ENCODE measurements around the gene ARHGEF3. TPM values are rescaled to one million over a fixed set of nuclear protein-coding genes. Genes with fewer than 3 reads are reported as not detected.
"Not testable (repeated sequence)": the region's sequence is repeated elsewhere in the genome, so short reads cannot be mapped to it uniquely, and the experiment has no call there.

The ARHGEF3 gene
- total and polyA plus RNA-seq, 7 experiments from 2014 or later = 78.8 to 99.7 (median 87.0) TPM

DNA sequence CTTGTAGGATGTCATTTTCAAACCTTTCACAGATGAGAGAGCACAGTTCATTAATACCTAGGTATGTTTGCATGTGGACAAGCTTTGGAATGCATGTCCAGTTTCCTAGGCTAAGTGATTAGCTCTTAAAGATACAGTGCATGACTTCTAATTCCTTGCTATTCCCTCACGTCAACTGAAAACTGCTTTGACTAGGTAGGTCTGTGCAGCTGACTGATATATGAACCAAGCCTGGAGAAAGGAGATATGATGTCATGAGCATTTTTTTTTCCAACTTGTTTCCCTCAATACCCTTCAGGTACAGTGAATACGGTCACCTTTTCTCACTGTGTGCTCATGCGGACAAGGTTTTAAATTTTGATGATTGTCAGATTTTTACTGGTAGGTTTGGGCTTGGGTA lies 77.1 kb downstream of the ARHGEF3 start:
- Mint-ChIP-seq H3K9me3 (peaks cover 0 to 5% (median 0%) of the 10 kb centered on the region in 11 donors), H3K4me1 (peaks cover 16 to 75% (median 56%) of the 10 kb centered on the region in 7 donors), H3K4me3 (peak overlapping the region in 8 of 10 donors; percentile 42 to 85 (median 60)), H3K27ac (peak overlapping the region in 7 of 9 donors; percentile 82 to 98 (median 90)), H3K36me3 (peaks cover 24 to 72% (median 64%) of the 10 kb centered on the region in 5 donors), H3K27me3 (no peaks in the 10 kb centered on the region)
- Histone ChIP-seq H3K27me3 (ENCODE audit: control insufficient read depth in 2 of 2, insufficient read depth in 2 of 2, low read length in 2 of 2) (no peaks in the 10 kb centered on the region), H3K36me3 (ENCODE audit: control insufficient read depth in 2 of 3, insufficient read depth in 3 of 3, low read length in 3 of 3) (peaks cover 17 to 45% (median 27%) of the 10 kb centered on the region in 3 experiments), H3K27ac (ENCODE audit: low read depth, low read length) (no peak overlapping the region), H3K4me1 (ENCODE audit: control insufficient read depth in 2 of 2, insufficient read depth in 2 of 2, low read length in 2 of 2) (peaks cover 20 to 31% of the 10 kb centered on the region in 2 donors), H3K9me3 (ENCODE audit: control insufficient read depth in 2 of 3, low read length in 3 of 3) (no peaks in the 10 kb centered on the region), H3K4me3 (ENCODE audit: low read length) (no peak overlapping the region)
- intact Hi-C loops (cut with micrococcal nuclease) = loop anchor here (1.0 to 5.0 kb wide), 9 partner anchors 11 to 193 kb away; partner anchors contain the start of gene TASOR (in 1 of the 2)
- CTCF ChIA-PET = interaction anchor here (1.0 to 2.7 kb wide), 2 partner anchors 11 to 75 kb away, joined by 3 to 8 read pairs; no protein-coding TSS in a partner anchor
- ATAC-seq = no peak
- no peak for DNase-seq
- POLR2A ChIA-PET = interaction anchor here (0.9 to 2.7 kb wide), 6 partner anchors 27 to 76 kb away, joined by 3 to 14 read pairs (median 4); partner anchors contain the start of genes ARHGEF3 and TASOR

DNA sequence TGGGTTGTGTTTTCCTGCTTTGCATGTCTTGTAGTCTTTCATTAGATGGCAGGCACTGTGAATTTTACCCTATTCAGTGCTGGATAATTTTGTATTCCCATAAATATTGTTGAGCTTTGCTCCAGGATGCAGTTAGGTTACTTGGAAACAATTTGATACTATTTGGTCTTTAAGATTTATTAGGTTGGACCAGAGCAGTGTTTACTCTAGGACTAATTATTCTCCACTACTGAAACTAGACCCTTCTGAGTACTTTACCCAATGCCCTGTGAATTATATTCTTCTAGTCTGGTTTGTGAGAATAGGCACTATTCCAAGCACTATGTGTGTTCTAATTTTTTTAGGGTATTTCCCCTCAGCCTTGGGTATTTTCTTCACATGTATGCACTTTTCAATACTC lies 80.9 kb downstream of the ARHGEF3 start:
- H3K4me1 Mint-ChIP-seq = peaks cover 22 to 62% (median 50%) of the 10 kb centered on the region in 7 donors
- H3K4me1 ChIP-seq (ENCODE audit: control insufficient read depth in 2 of 2, insufficient read depth in 2 of 2, low read length in 2 of 2) = peaks cover 7 to 20% of the 10 kb centered on the region in 2 donors
- H3K4me3 ChIP-seq (ENCODE audit: low read length) = no peak overlapping the region
- H3K27ac Mint-ChIP-seq = peak overlapping the region in 6 of 9 donors; percentile 39 to 89 (median 64)
- no peaks in the 10 kb centered on the region for H3K27me3 ChIP-seq (ENCODE audit: control insufficient read depth in 2 of 2, insufficient read depth in 2 of 2, low read length in 2 of 2)
- ChIA-PET CTCF (interaction anchor here (1.2 kb wide), 1 partner anchor 79 kb away, joined by 3 read pairs; no protein-coding TSS in a partner anchor), POLR2A (interaction anchor here (1.0 kb wide), 2 partner anchors 9 to 78 kb away, joined by 4 to 6 read pairs; no protein-coding TSS in a partner anchor)
- DNase-seq (no peak), ATAC-seq (no peak)
- H3K27me3 Mint-ChIP-seq = no peaks in the 10 kb centered on the region
- intact Hi-C loops (cut with micrococcal nuclease) = loop anchor here in 1 of 2 donors (5.0 kb wide), 1 partner anchor 36 kb away; no protein-coding TSS in a partner anchor
- peaks cover 14 to 53% (median 33%) of the 10 kb centered on the region in 5 donors for H3K36me3 Mint-ChIP-seq
- H3K27ac ChIP-seq (ENCODE audit: low read depth, low read length) = no peak overlapping the region
- H3K4me3 Mint-ChIP-seq = peak overlapping the region in 2 of 10 donors; percentile 17 to 39
- H3K9me3 Mint-ChIP-seq = peaks cover 0 to 12% (median 4%) of the 10 kb centered on the region in 11 donors
- no peaks in the 10 kb centered on the region for H3K9me3 ChIP-seq (ENCODE audit: control insufficient read depth in 2 of 3, low read length in 3 of 3)
- peaks cover 0 to 11% (median 5%) of the 10 kb centered on the region in 3 experiments for H3K36me3 ChIP-seq (ENCODE audit: control insufficient read depth in 2 of 3, insufficient read depth in 3 of 3, low read length in 3 of 3)

DNA sequence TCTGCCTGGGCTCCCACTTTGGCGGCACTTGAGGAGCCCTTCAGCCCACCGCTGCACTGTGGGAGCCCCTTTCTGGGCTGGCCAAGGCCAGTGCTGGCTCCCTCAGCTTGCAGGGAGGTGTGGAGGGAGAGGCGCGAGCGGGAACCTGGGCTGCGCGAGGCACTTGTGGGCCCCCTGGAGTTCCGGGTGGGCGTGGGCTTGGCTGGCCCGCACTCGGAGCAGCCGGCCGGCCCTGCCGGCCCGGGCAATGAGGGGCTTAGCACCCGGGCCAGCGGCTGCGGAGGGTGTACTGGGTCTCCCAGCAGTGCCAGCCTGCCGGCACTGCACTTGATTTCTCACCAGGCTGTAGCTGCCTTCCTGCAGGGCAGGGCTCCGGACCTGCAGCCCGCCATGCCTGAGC lies 82.9 kb downstream of the ARHGEF3 start:
- H3K4me1 Mint-ChIP-seq = peaks cover 17 to 46% (median 37%) of the 10 kb centered on the region in 7 donors
- H3K27me3 ChIP-seq (ENCODE audit: control insufficient read depth in 2 of 2, insufficient read depth in 2 of 2, low read length in 2 of 2); H3K4me3 ChIP-seq (ENCODE audit: low read length); H3K36me3 ChIP-seq (ENCODE audit: control insufficient read depth in 2 of 3, insufficient read depth in 3 of 3, low read length in 3 of 3); DNase-seq; H3K27me3 Mint-ChIP-seq; POLR2A ChIA-PET; H3K27ac ChIP-seq (ENCODE audit: low read depth, low read length); intact Hi-C loops (cut with micrococcal nuclease); H3K9me3 ChIP-seq (ENCODE audit: control insufficient read depth in 2 of 3, low read length in 3 of 3); ATAC-seq; H3K4me1 ChIP-seq (ENCODE audit: control insufficient read depth in 2 of 2, insufficient read depth in 2 of 2, low read length in 2 of 2): not testable (repeated sequence)
- H3K36me3 Mint-ChIP-seq = peaks cover 11 to 46% (median 19%) of the 10 kb centered on the region in 5 donors
- H3K4me3 Mint-ChIP-seq = peak overlapping the region in 1 of 10 donors; percentile 32
- H3K27ac Mint-ChIP-seq = peak overlapping the region in 2 of 9 donors; percentile 38 to 43
- H3K9me3 Mint-ChIP-seq = peaks cover 0 to 19% (median 7%) of the 10 kb centered on the region in 11 donors
- CTCF ChIA-PET = interaction anchor here (0.9 kb wide), 1 partner anchor 81 kb away, joined by 3 read pairs; no protein-coding TSS in a partner anchor

DNA sequence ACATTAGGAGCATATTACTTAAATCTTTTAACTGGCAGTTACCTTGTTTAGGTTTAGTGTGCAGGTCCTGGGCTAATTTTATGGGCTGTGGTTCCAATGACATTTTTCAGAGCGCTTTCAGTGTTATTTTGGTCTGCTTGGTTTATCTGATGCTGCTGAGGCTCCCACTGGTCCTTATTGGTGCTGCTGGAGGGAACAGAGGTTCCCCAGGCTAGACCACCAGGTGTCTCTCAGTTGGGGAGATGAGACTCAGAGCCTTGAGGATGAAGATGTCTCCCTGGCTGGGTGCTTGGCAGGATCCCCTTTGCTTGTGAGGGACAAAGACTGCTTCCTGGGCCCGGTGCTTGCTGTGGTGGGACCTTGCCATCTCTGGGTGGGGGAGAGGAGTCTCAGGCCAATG lies 90.4 kb downstream of the ARHGEF3 start:
- Histone ChIP-seq H3K27me3 (ENCODE audit: control insufficient read depth in 2 of 2, insufficient read depth in 2 of 2, low read length in 2 of 2) (no peaks in the 10 kb centered on the region), H3K9me3 (ENCODE audit: control insufficient read depth in 2 of 3, low read length in 3 of 3) (no peaks in the 10 kb centered on the region), H3K36me3 (ENCODE audit: control insufficient read depth in 2 of 3, insufficient read depth in 3 of 3, low read length in 3 of 3) (no peaks in the 10 kb centered on the region), H3K4me1 (ENCODE audit: control insufficient read depth in 2 of 2, insufficient read depth in 2 of 2, low read length in 2 of 2) (no peaks in the 10 kb centered on the region), H3K27ac (ENCODE audit: low read depth, low read length) (no peak overlapping the region), H3K4me3 (ENCODE audit: low read length) (no peak overlapping the region)
- peaks cover 0 to 8% (median 0%) of the 10 kb centered on the region in 5 donors for H3K36me3 Mint-ChIP-seq
- peak overlapping the region in 4 of 9 donors; percentile 22 to 69 (median 40) for H3K27ac Mint-ChIP-seq
- DNase-seq (no peak), ATAC-seq (no peak)
- H3K27me3 Mint-ChIP-seq = no peaks in the 10 kb centered on the region
- CTCF ChIA-PET = interaction anchor here (0.8 to 0.9 kb wide), 2 partner anchors 88 to 1527 kb away, joined by 3 read pairs; no protein-coding TSS in a partner anchor
- peaks cover 0 to 9% (median 0%) of the 10 kb centered on the region in 7 donors for H3K4me1 Mint-ChIP-seq
- peaks cover 0 to 11% (median 4%) of the 10 kb centered on the region in 11 donors for H3K9me3 Mint-ChIP-seq
- no peak overlapping the region for H3K4me3 Mint-ChIP-seq
- POLR2A ChIA-PET = no interaction called here
- intact Hi-C loops (cut with micrococcal nuclease) = loop anchor here in 1 of 2 donors (5.0 kb wide), 1 partner anchor 41 kb away; no protein-coding TSS in a partner anchor

DNA sequence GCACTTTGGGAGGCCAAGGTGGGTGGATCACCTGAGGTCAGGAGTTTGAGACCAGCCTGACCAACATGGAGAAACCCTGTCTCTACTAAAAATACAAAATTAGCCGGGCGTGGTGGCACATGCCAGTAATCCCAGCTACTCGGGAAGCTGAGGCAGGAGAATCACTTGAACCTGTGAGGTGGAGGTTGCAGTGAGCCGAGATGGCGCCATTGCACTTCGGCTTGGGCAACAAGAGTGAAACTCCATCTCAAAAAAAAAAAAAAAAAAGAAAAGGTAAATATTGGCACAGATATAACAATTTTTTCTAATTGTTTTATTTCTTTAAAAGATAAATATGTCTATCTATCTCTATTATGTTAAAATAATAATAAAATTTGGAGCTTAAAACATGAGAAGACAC lies 94.3 kb downstream of the ARHGEF3 start:
- peaks cover 15 to 32% (median 16%) of the 10 kb centered on the region in 7 donors for H3K4me1 Mint-ChIP-seq
- not testable (repeated sequence) for H3K4me3 ChIP-seq (ENCODE audit: low read length); H3K27ac Mint-ChIP-seq; H3K27ac ChIP-seq (ENCODE audit: low read depth, low read length); ATAC-seq; H3K9me3 ChIP-seq (ENCODE audit: control insufficient read depth in 2 of 3, low read length in 3 of 3); H3K9me3 Mint-ChIP-seq; DNase-seq; H3K27me3 ChIP-seq (ENCODE audit: control insufficient read depth in 2 of 2, insufficient read depth in 2 of 2, low read length in 2 of 2); H3K4me3 Mint-ChIP-seq; H3K36me3 Mint-ChIP-seq; H3K27me3 Mint-ChIP-seq; H3K36me3 ChIP-seq (ENCODE audit: control insufficient read depth in 2 of 3, insufficient read depth in 3 of 3, low read length in 3 of 3)
- ChIA-PET POLR2A (interaction anchor here (0.9 to 1.8 kb wide), 2 partner anchors 91 to 94 kb away, joined by 6 to 9 read pairs; partner anchors contain the start of gene ARHGEF3), CTCF (interaction anchor here (0.6 to 3.1 kb wide), 12 partner anchors 11 to 311 kb away, joined by 3 to 35 read pairs (median 3); partner anchors contain the start of gene ARHGEF3)
- intact Hi-C loops (cut with micrococcal nuclease) = loop anchor here in 1 of 2 donors (2.0 to 10.0 kb wide), 2 partner anchors 209 to 363 kb away; no protein-coding TSS in a partner anchor
- H3K4me1 ChIP-seq (ENCODE audit: control insufficient read depth in 2 of 2, insufficient read depth in 2 of 2, low read length in 2 of 2) = peaks cover 3 to 11% of the 10 kb centered on the region in 2 donors

DNA sequence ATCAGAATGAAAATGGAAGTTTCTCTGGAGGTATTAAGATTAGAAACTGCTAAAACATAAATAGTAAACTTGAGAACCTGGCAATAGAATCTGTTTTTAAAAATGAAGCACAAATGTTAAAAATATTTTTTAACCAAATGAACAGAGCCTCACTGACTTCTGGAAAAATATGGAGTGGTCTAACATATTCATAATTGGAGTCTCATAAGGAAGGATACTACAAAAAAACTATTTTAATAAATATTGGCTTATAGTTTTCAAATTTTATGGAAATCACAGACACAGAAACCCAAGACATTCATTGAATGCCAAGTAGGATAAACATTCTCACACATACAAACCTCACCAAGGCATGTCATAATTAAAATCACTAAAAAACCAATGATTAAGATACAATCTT lies 95.1 kb downstream of the ARHGEF3 start:
- peaks cover 0 to 6% (median 0%) of the 10 kb centered on the region in 5 donors for H3K36me3 Mint-ChIP-seq
- H3K4me3 Mint-ChIP-seq = no peak overlapping the region
- Histone ChIP-seq H3K27me3 (ENCODE audit: control insufficient read depth in 2 of 2, insufficient read depth in 2 of 2, low read length in 2 of 2) (no peaks in the 10 kb centered on the region), H3K4me3 (ENCODE audit: low read length) (no peak overlapping the region), H3K9me3 (ENCODE audit: control insufficient read depth in 2 of 3, low read length in 3 of 3) (no peaks in the 10 kb centered on the region), H3K27ac (ENCODE audit: low read depth, low read length) (no peak overlapping the region), H3K36me3 (ENCODE audit: control insufficient read depth in 2 of 3, insufficient read depth in 3 of 3, low read length in 3 of 3) (no peaks in the 10 kb centered on the region), H3K4me1 (ENCODE audit: control insufficient read depth in 2 of 2, insufficient read depth in 2 of 2, low read length in 2 of 2) (peaks cover 3 to 11% of the 10 kb centered on the region in 2 donors)
- peaks cover 15 to 34% (median 18%) of the 10 kb centered on the region in 7 donors for H3K4me1 Mint-ChIP-seq
- ChIA-PET CTCF (interaction anchor here (7.4 kb wide), 1 partner anchor 95 kb away, joined by 169 read pairs; the partner anchor contains the start of gene ARHGEF3), POLR2A (interaction anchor here (5.2 kb wide), 1 partner anchor 93 kb away, joined by 101 read pairs; the partner anchor contains the start of gene ARHGEF3)
- ATAC-seq = no peak
- peaks cover 0 to 5% (median 0%) of the 10 kb centered on the region in 11 donors for H3K9me3 Mint-ChIP-seq
- H3K27ac Mint-ChIP-seq = peak overlapping the region in 1 of 9 donors; percentile 77
- H3K27me3 Mint-ChIP-seq = no peaks in the 10 kb centered on the region
- intact Hi-C loops (cut with micrococcal nuclease) = loop anchor here in 1 of 2 donors (2.0 to 10.0 kb wide), 2 partner anchors 210 to 362 kb away; no protein-coding TSS in a partner anchor
- DNase-seq = no peak

Data from naive thymus-derived CD4-positive, alpha-beta T cell (primary cell).